NCI-H1436 treated with DMSO at 0.1 percent for 48 hours (cell line): Measurements from ENCODE around the gene LRRC70.

ENCODE experiments used
- DNase-seq: peaks from one replicate; lab custom pipeline; 2025; lab: John Stamatoyannopoulos, UW

Gene LRRC70

GRCh38 chr5:62575489-62575888 lies 3.1 kb upstream of the LRRC70 start:
- no peak for DNase-seq

- no peak for DNase-seq
Observed at GRCh38 chr5:62576570-62577170, 1.9 kb upstream of the LRRC70 start.

GRCh38 chr5:62577488-62577887 lies 1.1 kb upstream of the LRRC70 start:
- no peak for DNase-seq

- no peak for DNase-seq
Observed at GRCh38 chr5:62579761-62580160, 1.1 kb downstream of the LRRC70 start.

- DNase-seq, result no peak
Observed at GRCh38 chr5:62581836-62582597, 3.4 kb downstream of the LRRC70 start.

GRCh38 chr5:62584391-62584790 lies 5.8 kb downstream of the LRRC70 start:
- DNase-seq, result no peak

GRCh38 chr5:62585306-62585705 lies 6.7 kb downstream of the LRRC70 start:
- no peak for DNase-seq

- DNase-seq, result no peak
Observed at GRCh38 chr5:62585751-62586150, 7.1 kb downstream of the LRRC70 start.

GRCh38 chr5:62587737-62588136 lies 9.1 kb downstream of the LRRC70 start:
- no peak for DNase-seq

- no peak for DNase-seq
Observed at GRCh38 chr5:62588668-62589067, 10.0 kb downstream of the LRRC70 start.

- no peak for DNase-seq
Observed at GRCh38 chr5:62589504-62589903, 10.9 kb downstream of the LRRC70 start.

- no peak for DNase-seq
Observed at GRCh38 chr5:62590387-62590786, 11.8 kb downstream of the LRRC70 start.

GRCh38 chr5:62592558-62592957 lies 13.9 kb downstream of the LRRC70 start:
- DNase-seq, result no peak

- DNase-seq, result no peak
Observed at GRCh38 chr5:62593331-62593730, 14.7 kb downstream of the LRRC70 start.

- no peak for DNase-seq
Observed at GRCh38 chr5:62594364-62594984, 15.9 kb downstream of the LRRC70 start.

GRCh38 chr5:62596096-62596495 lies 17.5 kb downstream of the LRRC70 start:
- DNase-seq, result no peak

GRCh38 chr5:62596691-62597090 lies 18.1 kb downstream of the LRRC70 start:
- DNase-seq, result no peak

GRCh38 chr5:62597314-62597713 lies 18.7 kb downstream of the LRRC70 start:
- DNase-seq, result no peak

- DNase-seq, result no peak
Observed at GRCh38 chr5:62600560-62601252, 22.1 kb downstream of the LRRC70 start.

- no peak for DNase-seq
Observed at GRCh38 chr5:62603934-62604333, 25.3 kb downstream of the LRRC70 start.

- no peak for DNase-seq
Observed at GRCh38 chr5:62605638-62606037, 27.0 kb downstream of the LRRC70 start.

GRCh38 chr5:62606878-62607277 lies 28.3 kb downstream of the LRRC70 start:
- DNase-seq, result no peak

- DNase-seq, result no peak
Observed at GRCh38 chr5:62607615-62608014, 29.0 kb downstream of the LRRC70 start.
